ENCODE measurements around the gene DAP.
A peak's percentile ranks its signal among the peaks of the same experiment; 100 is the strongest.

The DAP gene

GRCh38 chr5:10705747-10706146 lies 55.3 kb downstream of the DAP start:
- DNase-seq (ENCODE audit: low read depth) = no peak
- H3K4me3 ChIP-seq (ENCODE audit: low read depth, low read length) = no peak overlapping the region
- TF ChIP-seq, protein P1, sequence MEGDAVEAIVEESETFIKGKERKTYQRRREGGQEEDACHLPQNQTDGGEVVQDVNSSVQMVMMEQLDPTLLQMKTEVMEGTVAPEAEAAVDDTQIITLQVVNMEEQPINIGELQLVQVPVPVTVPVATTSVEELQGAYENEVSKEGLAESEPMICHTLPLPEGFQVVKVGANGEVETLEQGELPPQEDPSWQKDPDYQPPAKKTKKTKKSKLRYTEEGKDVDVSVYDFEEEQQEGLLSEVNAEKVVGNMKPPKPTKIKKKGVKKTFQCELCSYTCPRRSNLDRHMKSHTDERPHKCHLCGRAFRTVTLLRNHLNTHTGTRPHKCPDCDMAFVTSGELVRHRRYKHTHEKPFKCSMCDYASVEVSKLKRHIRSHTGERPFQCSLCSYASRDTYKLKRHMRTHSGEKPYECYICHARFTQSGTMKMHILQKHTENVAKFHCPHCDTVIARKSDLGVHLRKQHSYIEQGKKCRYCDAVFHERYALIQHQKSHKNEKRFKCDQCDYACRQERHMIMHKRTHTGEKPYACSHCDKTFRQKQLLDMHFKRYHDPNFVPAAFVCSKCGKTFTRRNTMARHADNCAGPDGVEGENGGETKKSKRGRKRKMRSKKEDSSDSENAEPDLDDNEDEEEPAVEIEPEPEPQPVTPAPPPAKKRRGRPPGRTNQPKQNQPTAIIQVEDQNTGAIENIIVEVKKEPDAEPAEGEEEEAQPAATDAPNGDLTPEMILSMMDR (IDR thresholded peaks at IDR 0.05; ENCODE audit: low read depth, low read length, missing control alignments) = no peak

- DNase-seq (ENCODE audit: low read depth) = no peak
These were observed 55.9 kb downstream of the DAP start for GRCh38 chr5:10704949-10705621.

DNA sequence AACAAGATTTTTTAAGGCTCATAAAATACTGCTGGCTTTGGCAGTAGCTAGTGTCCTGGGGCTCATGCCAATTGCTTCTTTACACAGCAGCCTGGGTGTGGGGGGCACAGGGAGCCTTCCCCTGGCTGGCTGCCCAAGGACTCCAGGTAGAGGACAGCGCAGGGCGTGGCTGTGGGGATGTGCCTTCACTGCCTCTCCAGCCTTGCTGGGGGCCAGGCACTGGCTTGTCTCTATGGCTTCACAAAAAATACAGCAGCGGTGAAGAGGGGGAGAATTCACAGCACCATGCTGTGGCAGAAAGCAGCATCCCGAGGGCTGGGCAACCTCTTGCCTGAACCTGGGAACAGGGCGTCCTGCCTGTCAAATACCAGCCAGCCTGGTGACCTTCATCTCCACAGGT lies 57.4 kb downstream of the DAP start:
- H3K4me3 ChIP-seq (ENCODE audit: low read depth, low read length) = no peak overlapping the region
- TF ChIP-seq, protein P1 (IDR thresholded peaks at IDR 0.05; ENCODE audit: low read depth, low read length, missing control alignments) = no peak
- no peak for DNase-seq (ENCODE audit: low read depth)

More at GRCh38 chr5:10704949-10705621, 55.9 kb downstream of the DAP start:
- TF ChIP-seq, protein P1 (IDR thresholded peaks at IDR 0.05; ENCODE audit: low read depth, low read length, missing control alignments) = no peak
- no peak overlapping the region for H3K4me3 ChIP-seq (ENCODE audit: low read depth, low read length)

DNA sequence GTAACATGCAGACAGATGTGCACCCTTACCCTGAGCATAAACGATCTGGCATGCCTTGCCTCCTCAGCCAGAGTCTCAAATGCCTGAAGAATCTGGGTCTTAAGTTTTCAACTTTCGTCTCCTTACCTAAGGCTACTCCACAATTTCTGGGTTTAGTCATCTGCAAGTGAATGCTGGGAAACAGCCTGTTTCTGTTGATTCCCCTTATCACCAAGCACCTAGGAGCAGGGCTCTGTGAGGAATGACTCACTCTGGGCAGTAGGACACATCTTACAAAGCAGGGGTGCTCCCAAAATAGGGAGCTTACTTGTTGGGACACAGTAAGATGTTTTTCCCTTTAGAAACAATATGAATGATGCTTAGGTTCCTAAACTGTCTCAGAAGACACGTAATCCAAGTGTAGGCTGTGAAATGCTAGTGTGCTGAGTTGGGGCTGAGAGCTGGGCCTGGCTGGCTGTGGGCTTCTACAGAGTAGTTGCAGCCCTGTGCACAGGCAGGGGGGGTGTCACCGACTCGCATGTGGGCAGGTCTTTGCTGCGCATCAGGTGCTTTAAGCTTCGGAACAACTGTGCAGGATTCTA lies 58.0 kb downstream of the DAP start:
- TF ChIP-seq, protein P1 (IDR thresholded peaks at IDR 0.05; ENCODE audit: low read depth, low read length, missing control alignments) = no peak
- no peak for DNase-seq (ENCODE audit: low read depth)
- no peak overlapping the region for H3K4me3 ChIP-seq (ENCODE audit: low read depth, low read length)

- DNase-seq (ENCODE audit: low read depth) = no peak
- no peak overlapping the region for H3K4me3 ChIP-seq (ENCODE audit: low read depth, low read length)
- TF ChIP-seq, protein P1 (IDR thresholded peaks at IDR 0.05; ENCODE audit: low read depth, low read length, missing control alignments) = no peak
These were observed 58.9 kb downstream of the DAP start for GRCh38 chr5:10702040-10702629.

DNA sequence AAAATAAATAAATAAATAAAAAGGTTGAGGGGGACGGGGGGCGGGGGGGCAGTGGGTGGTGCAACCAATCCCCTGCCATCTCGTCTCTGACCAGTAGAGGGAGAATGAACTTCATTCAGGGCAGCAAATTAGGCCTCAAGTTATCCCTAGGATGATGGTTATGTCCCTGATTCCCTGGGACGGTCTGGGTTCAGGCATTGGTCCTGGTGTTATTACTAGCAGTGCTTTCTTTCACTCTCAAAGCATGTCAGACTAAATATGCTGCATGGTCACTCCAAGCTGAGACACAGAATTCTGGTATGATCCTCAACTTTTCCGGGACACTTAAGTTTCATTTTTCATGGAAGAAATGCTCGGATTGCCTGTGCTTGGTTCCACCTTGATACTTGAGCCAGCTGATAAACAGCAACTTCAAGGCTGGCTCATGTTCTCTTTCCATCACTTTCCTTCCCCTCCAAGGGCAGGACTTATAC lies 59.4 kb downstream of the DAP start:
- TF ChIP-seq, protein P1 (IDR thresholded peaks at IDR 0.05; ENCODE audit: low read depth, low read length, missing control alignments) = peak; percentile 73
- H3K4me3 ChIP-seq (ENCODE audit: low read depth, low read length) = no peak overlapping the region
- no peak for DNase-seq (ENCODE audit: low read depth)
